ENCODE data around the gene GPATCH1. TPM values are rescaled to one million over a fixed set of nuclear protein-coding genes. Genes with fewer than 3 reads are reported as not detected.

The GPATCH1 gene
- total and polyA plus RNA-seq, 4 donors: 2.5 to 5.2 (median 3.6) TPM

- Histone ChIP-seq H3K9ac (ENCODE audit: low read depth in 1 of 2, low read length in 2 of 2) (no peak overlapping the region), H3K27me3 (ENCODE audit: control insufficient read depth in 4 of 4, insufficient read depth in 4 of 4, low read length in 3 of 4) (no peaks in the 10 kb centered on the region), H3K27ac (ENCODE audit: low read depth in 1 of 2, low read length in 2 of 2) (no peak overlapping the region), H3K36me3 (ENCODE audit: control insufficient read depth in 4 of 4, insufficient read depth in 3 of 4, low read depth in 1 of 4, low read length in 3 of 4) (no peaks in the 10 kb centered on the region), H3K9me3 (ENCODE audit: control insufficient read depth in 4 of 4, low read length in 3 of 4) (no peaks in the 10 kb centered on the region), H3K4me1 (ENCODE audit: control insufficient read depth in 4 of 4, insufficient read depth in 4 of 4, low read length in 3 of 4) (peaks cover 0 to 15% (median 3%) of the 10 kb centered on the region in 4 donors), H3K4me3 (ENCODE audit: low read depth in 1 of 3, low read length in 3 of 3) (no peak overlapping the region)
- DNase-seq (ENCODE audit: low spot score): no peak
- TF ChIP-seq GABPA (IDR thresholded peaks at IDR 0.05 in 1 of 2, conservative IDR thresholded peaks at IDR 0.05 in 1 of 2): no peak
- TF ChIP-seq HNF4A (conservative IDR thresholded peaks at IDR 0.05): no peak
- no peak for TF ChIP-seq ZBTB33 (IDR thresholded peaks at IDR 0.05)
- no peak for TF ChIP-seq ATF3 (IDR thresholded peaks at IDR 0.05)
- no peak for TF ChIP-seq RXRA (IDR thresholded peaks at IDR 0.05)
- no peak for TF ChIP-seq HNF4G (IDR thresholded peaks at IDR 0.05)
- no peak for TF ChIP-seq TAF1 (conservative IDR thresholded peaks at IDR 0.05)
- TF ChIP-seq FOXA1 (IDR thresholded peaks at IDR 0.05): no peak
- no peak for TF ChIP-seq EGR1 (IDR thresholded peaks at IDR 0.05; ENCODE audit: low read depth in 2 of 2)
- TF ChIP-seq FOXA2 (IDR thresholded peaks at IDR 0.05): no peak
- TF ChIP-seq RAD21 (IDR thresholded peaks at IDR 0.05): no peak
- WGBS: 79% methylated on average over 8 of the region's 8 CpGs
Observed at GRCh38 chr19:33067121-33067520, 13.9 kb upstream of the GPATCH1 start.

GRCh38 chr19:33071887-33072286, 9.1 kb upstream of the GPATCH1 start:
- no peak overlapping the region for H3K27ac ChIP-seq (ENCODE audit: low read depth in 1 of 2, low read length in 2 of 2)
- TF ChIP-seq HNF4A (conservative IDR thresholded peaks at IDR 0.05) (no peak), RXRA (IDR thresholded peaks at IDR 0.05) (no peak), NR2F2 (IDR thresholded peaks at IDR 0.05) (no peak), MAX (IDR thresholded peaks at IDR 0.05) (no peak), FOXA1 (IDR thresholded peaks at IDR 0.05) (no peak), HNF4G (IDR thresholded peaks at IDR 0.05) (no peak), JUND (IDR thresholded peaks at IDR 0.05) (no peak), EGR1 (IDR thresholded peaks at IDR 0.05; ENCODE audit: low read depth in 2 of 2) (no peak)
- WGBS: 86% methylated on average over 7 of the region's 7 CpGs

GRCh38 chr19:33075519-33075918, 5.5 kb upstream of the GPATCH1 start:
- WGBS: 92% methylated on average over 2 of the region's 2 CpGs
- Histone ChIP-seq H3K27ac (ENCODE audit: low read depth in 1 of 2, low read length in 2 of 2) (no peak overlapping the region), H3K27me3 (ENCODE audit: control insufficient read depth in 4 of 4, insufficient read depth in 4 of 4, low read length in 3 of 4) (no peaks in the 10 kb centered on the region), H3K4me3 (ENCODE audit: low read depth in 1 of 3, low read length in 3 of 3) (no peak overlapping the region), H3K4me1 (ENCODE audit: control insufficient read depth in 4 of 4, insufficient read depth in 4 of 4, low read length in 3 of 4) (no peaks in the 10 kb centered on the region), H3K9ac (ENCODE audit: low read depth in 1 of 2, low read length in 2 of 2) (no peak overlapping the region), H3K9me3 (ENCODE audit: control insufficient read depth in 4 of 4, low read length in 3 of 4) (no peaks in the 10 kb centered on the region), H3K36me3 (ENCODE audit: control insufficient read depth in 4 of 4, insufficient read depth in 3 of 4, low read depth in 1 of 4, low read length in 3 of 4) (no peaks in the 10 kb centered on the region)
- DNase-seq (ENCODE audit: low spot score): no peak
- TF ChIP-seq FOXA2 (IDR thresholded peaks at IDR 0.05) (no peak), EGR1 (IDR thresholded peaks at IDR 0.05; ENCODE audit: low read depth in 2 of 2) (no peak), RXRA (IDR thresholded peaks at IDR 0.05) (no peak), SP1 (IDR thresholded peaks at IDR 0.05) (no peak), FOXA1 (IDR thresholded peaks at IDR 0.05) (no peak), HNF4A (conservative IDR thresholded peaks at IDR 0.05) (no peak), ZBTB33 (IDR thresholded peaks at IDR 0.05) (no peak), RAD21 (IDR thresholded peaks at IDR 0.05) (no peak), TAF1 (conservative IDR thresholded peaks at IDR 0.05) (no peak), JUND (IDR thresholded peaks at IDR 0.05) (no peak), GABPA (IDR thresholded peaks at IDR 0.05 in 1 of 2, conservative IDR thresholded peaks at IDR 0.05 in 1 of 2) (no peak), CTCF (IDR thresholded peaks at IDR 0.05; ENCODE audit: low read depth, low read length, missing input control) (no peak), REST (IDR thresholded peaks at IDR 0.05) (no peak), MAX (IDR thresholded peaks at IDR 0.05) (no peak)

More at GRCh38 chr19:33071887-33072286, 9.1 kb upstream of the GPATCH1 start:
- no peak overlapping the region for H3K9ac ChIP-seq (ENCODE audit: low read depth in 1 of 2, low read length in 2 of 2)
- H3K9me3 ChIP-seq (ENCODE audit: control insufficient read depth in 4 of 4, low read length in 3 of 4): no peaks in the 10 kb centered on the region
- no peaks in the 10 kb centered on the region for H3K36me3 ChIP-seq (ENCODE audit: control insufficient read depth in 4 of 4, insufficient read depth in 3 of 4, low read depth in 1 of 4, low read length in 3 of 4)
- H3K27me3 ChIP-seq (ENCODE audit: control insufficient read depth in 4 of 4, insufficient read depth in 4 of 4, low read length in 3 of 4): no peaks in the 10 kb centered on the region
- no peak for DNase-seq (ENCODE audit: low spot score)
- no peak overlapping the region for H3K4me3 ChIP-seq (ENCODE audit: low read depth in 1 of 3, low read length in 3 of 3)
- no peaks in the 10 kb centered on the region for H3K4me1 ChIP-seq (ENCODE audit: control insufficient read depth in 4 of 4, insufficient read depth in 4 of 4, low read length in 3 of 4)
